Nephron (organoid): ENCODE results near the gene SPIRE2.
"Not testable (repeated sequence)": the region's sequence is repeated elsewhere in the genome, so short reads cannot be mapped to it uniquely, and the experiment has no call there.

ENCODE experiments used
- H3K27ac Mint-ChIP-seq, 3 experiments: 2 replicates each; pipeline ENCODE4 v1.8.0; 2020; ENCODE audit warnings: mixed read lengths in 3 of 3, mild to moderate bottlenecking in 2 of 3, moderate library complexity in 1 of 3
- H3K27me3 Mint-ChIP-seq: 2 replicates; pipeline ENCODE4 v1.8.0; 2021; ENCODE audit warnings: low read depth, mild to moderate bottlenecking, moderate library complexity, mixed read lengths
- H3K36me3 Mint-ChIP-seq: 2 replicates; pipeline ENCODE4 v1.8.0; 2020; ENCODE audit warnings: low read depth, mixed read lengths
- H3K4me1 Mint-ChIP-seq: 2 replicates; pipeline ENCODE4 v1.8.0; 2020; ENCODE audit warnings: mixed read lengths
- H3K4me3 Mint-ChIP-seq, 3 experiments: 2 replicates each; pipeline ENCODE4 v1.8.0; 2020; ENCODE audit warnings: mild to moderate bottlenecking in 3 of 3, mixed read lengths in 3 of 3, moderate library complexity in 2 of 3
- H3K9me3 Mint-ChIP-seq: 2 replicates; pipeline ENCODE4 v1.8.0; 2020; ENCODE audit warnings: mixed read lengths
- TF ChIP-seq, protein P1 (sequence below), 3 experiments: fragments of 200-600 bp; sonication (generic); IDR thresholded peaks; one replicate each; pipeline ENCODE4 v1.5.0; 2021; ENCODE audit warnings: antibody characterized with exemption in 3 of 3; ENCODE audit not compliant: unreplicated experiment in 3 of 3

The SPIRE2 gene

DNA sequence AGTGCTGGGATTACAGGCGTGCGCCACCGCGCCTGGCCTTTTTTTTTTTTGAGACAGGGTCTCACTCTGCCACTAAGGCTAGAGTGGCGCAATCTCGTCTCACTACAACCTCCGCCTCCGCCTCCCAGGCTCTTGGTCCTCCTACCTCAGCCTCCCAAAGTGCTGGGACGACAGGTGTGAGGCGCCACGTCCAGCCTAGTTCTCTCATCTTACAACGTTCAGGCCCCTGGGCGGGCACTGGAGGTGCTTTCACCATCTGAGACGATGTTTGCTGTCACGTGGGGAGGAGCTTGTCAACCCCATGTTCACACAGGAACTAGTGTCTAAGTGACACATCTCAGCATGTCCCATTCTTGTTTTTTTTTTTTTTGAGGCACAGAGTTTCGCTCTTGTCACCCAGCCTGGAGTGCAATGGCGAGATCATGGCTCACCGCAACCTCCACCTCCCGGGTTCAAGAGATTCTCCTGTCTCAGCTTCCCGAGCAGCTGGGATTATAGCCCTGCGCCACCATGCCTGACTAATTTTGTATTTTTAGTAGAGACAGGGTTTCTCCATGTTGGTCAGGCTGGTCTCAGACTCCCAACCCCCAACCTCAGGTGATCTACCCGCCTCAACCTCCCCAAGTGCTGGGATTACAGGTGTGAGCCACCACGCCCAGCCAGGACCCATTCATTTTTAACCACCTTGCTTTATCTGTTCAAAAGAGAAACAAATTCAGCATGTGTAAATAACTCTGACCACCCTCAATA lies 6.7 kb upstream of the SPIRE2 start:
- peak overlapping the region; percentile 44 to 88 (median 45) for H3K27ac Mint-ChIP-seq
- TF ChIP-seq, protein P1, sequence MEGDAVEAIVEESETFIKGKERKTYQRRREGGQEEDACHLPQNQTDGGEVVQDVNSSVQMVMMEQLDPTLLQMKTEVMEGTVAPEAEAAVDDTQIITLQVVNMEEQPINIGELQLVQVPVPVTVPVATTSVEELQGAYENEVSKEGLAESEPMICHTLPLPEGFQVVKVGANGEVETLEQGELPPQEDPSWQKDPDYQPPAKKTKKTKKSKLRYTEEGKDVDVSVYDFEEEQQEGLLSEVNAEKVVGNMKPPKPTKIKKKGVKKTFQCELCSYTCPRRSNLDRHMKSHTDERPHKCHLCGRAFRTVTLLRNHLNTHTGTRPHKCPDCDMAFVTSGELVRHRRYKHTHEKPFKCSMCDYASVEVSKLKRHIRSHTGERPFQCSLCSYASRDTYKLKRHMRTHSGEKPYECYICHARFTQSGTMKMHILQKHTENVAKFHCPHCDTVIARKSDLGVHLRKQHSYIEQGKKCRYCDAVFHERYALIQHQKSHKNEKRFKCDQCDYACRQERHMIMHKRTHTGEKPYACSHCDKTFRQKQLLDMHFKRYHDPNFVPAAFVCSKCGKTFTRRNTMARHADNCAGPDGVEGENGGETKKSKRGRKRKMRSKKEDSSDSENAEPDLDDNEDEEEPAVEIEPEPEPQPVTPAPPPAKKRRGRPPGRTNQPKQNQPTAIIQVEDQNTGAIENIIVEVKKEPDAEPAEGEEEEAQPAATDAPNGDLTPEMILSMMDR (IDR thresholded peaks at IDR 0.05; ENCODE audit: unreplicated experiment in 3 of 3) = no peak
- no peaks in the 10 kb centered on the region for H3K36me3 Mint-ChIP-seq
- H3K27me3 Mint-ChIP-seq = peaks cover 9% of the 10 kb centered on the region
- peak overlapping the region in 2 of 3 experiments; percentile 8 to 42 for H3K4me3 Mint-ChIP-seq
- H3K9me3 Mint-ChIP-seq = no peaks in the 10 kb centered on the region
- peaks cover 10% of the 10 kb centered on the region for H3K4me1 Mint-ChIP-seq

DNA sequence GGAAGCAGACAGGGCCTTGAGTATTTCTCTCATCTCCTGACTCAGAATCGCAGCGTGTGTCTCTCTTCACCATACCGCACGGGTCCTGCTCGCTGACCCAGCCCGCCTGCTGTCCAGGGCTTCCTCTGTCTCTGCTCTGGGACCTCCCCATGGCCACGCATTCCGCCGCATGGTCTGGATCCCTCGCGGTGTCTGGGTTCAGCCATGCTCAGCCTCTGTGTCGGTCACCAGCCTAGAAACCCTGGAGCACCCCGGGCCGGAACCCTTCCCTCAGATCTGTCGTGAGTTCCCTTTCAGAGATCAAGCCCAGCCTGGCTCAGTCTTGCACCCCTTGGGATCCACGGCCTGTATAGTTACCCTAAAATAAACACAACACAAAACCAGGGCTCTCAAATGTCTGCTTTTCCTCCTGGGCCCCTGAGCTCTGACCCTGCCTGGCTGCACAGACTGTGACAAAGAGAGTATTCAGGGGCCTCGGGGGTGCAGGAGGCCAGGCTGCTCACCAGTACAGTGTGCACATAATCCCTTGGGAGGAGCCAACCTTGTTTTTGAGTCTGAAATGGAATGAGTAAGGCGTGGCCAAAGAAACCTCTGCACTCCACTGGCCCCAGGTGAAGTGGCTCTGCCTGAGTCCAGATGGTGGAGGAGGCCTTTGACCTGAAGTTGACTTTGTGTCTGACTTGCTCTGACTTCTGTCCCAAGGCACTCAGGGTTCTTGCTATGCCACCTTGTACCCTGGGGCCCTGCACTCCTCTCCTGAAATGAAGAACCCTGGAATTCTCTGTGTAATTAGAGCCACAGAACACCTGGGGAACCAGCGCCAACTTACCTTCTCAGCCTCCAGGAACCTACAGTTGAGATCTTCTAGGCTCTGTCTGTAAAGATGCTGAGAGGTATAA lies 5.8 kb upstream of the SPIRE2 start:
- Mint-ChIP-seq H3K4me1 (peaks cover 10% of the 10 kb centered on the region), H3K36me3 (no peaks in the 10 kb centered on the region), H3K27ac (peak overlapping the region; percentile 44 to 88 (median 45)), H3K27me3 (peaks cover 11% of the 10 kb centered on the region), H3K9me3 (no peaks in the 10 kb centered on the region), H3K4me3 (peak overlapping the region in 2 of 3 experiments; percentile 8 to 42)
- TF ChIP-seq, protein P1 (IDR thresholded peaks at IDR 0.05; ENCODE audit: unreplicated experiment in 3 of 3) = no peak

DNA sequence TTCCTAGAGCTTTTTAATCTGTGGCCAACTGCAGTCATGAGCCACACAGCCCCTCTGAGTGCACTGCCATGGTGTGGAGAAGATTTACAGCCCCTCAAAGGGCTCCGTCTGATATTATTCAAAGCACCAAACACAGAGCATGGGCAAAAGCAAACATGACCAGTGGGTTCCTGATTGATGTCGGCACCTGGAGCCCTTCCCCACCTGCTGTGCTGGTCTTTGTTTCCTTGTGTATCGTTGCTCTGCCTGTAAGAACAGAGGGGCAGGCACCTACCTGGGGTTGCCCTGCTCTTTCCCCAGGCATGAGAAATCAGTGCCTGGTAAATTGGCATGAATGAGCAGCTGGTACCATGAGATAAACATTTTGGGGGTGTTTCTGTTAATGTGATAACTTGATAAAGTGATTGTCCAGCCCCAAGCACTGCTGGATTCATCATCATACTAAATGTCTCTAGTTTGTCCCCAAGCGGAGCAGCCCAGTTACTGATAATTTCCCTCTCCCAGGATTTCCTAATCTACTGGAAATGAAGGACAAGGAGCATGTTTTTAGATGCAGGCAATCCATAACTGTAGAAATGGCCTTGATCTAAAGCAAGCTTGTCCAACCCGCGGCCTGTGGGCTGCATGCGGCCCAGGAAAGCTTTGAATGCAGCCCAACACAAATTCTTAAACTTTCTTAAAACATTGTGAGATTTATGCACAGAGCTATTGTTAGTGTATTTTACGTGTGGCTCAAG lies 5.0 kb upstream of the SPIRE2 start:
- H3K27ac Mint-ChIP-seq = peak overlapping the region in 1 of 3 experiments; percentile 88
- no peak overlapping the region for H3K4me3 Mint-ChIP-seq
- no peaks in the 10 kb centered on the region for H3K36me3 Mint-ChIP-seq
- H3K27me3 Mint-ChIP-seq = peaks cover 14% of the 10 kb centered on the region
- TF ChIP-seq, protein P1 (IDR thresholded peaks at IDR 0.05; ENCODE audit: unreplicated experiment in 3 of 3) = no peak
- H3K9me3 Mint-ChIP-seq = no peaks in the 10 kb centered on the region
- H3K4me1 Mint-ChIP-seq = peaks cover 10% of the 10 kb centered on the region

DNA sequence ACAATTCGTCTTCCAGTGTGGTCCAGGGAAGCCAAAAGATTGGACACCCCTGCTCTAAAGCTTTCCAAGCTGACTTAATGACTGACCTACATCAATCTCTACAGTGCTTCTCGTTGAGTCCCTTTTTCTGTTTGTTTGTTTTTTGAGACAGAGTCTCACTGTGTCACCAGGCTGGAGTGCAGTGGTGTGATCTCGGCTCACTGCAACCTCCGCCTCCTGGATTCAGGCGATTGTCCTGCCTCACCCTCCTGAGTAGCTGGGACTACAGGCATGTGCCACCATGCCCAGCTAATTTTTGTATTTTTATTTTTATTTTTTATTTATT lies 4.5 kb upstream of the SPIRE2 start:
- not testable (repeated sequence) for H3K9me3 Mint-ChIP-seq, H3K4me1 Mint-ChIP-seq, H3K36me3 Mint-ChIP-seq, H3K4me3 Mint-ChIP-seq, H3K27ac Mint-ChIP-seq
- peaks cover 14% of the 10 kb centered on the region for H3K27me3 Mint-ChIP-seq

DNA sequence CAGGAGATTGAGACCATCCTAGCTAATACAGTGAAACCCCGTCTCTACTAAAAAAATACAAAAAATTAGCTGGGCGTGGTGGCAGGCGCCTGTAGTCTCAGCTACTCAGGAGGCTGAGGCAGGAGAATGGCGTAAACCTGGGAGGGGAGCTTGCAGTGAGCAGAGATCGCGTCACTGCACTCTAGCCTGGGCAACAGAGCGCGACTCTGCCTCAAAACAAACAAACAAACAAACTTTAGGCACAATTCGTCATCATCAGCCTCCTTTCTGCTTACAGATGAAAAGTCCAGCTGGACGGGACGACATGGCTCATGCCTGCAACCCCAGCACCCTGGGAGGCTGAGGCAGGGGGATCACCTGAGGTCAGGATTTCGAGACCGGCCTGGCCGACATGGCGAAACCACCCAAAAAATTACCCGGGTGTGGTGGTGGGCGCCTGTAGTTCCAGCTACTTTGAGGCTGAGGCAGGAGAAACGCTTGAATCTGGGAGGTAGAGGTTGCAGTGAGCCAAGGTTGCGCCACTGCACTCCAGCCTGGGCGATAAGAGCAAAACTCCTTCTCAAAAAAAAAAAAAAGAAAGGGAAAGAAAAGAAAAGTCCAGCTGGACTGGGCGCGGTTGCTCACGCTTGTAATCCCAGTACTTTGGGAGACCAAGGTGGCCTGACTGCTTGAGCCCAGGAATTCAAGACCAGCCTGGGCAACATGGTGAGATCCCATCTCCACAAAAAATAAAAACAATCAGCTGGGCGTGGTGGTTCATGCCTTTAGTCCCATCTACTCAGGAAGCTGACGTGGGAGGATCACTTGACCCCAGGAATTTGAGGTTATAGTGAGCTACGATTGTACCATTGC lies 1.5 kb upstream of the SPIRE2 start:
- H3K4me3 Mint-ChIP-seq = peak overlapping the region; percentile 35 to 52 (median 47)
- no peaks in the 10 kb centered on the region for H3K9me3 Mint-ChIP-seq
- TF ChIP-seq, protein P1 (IDR thresholded peaks at IDR 0.05; ENCODE audit: unreplicated experiment in 3 of 3) = no peak
- no peaks in the 10 kb centered on the region for H3K36me3 Mint-ChIP-seq
- peaks cover 24% of the 10 kb centered on the region for H3K27me3 Mint-ChIP-seq
- H3K27ac Mint-ChIP-seq = no peak overlapping the region
- peaks cover 10% of the 10 kb centered on the region for H3K4me1 Mint-ChIP-seq
